RWPE1 (cell line): ENCODE results near the gene RBFOX2.

Source experiments
- CTCF ChIA-PET: fragments of 350-600 bp; sonication (Branson Sonifier 250); formaldehyde crosslinking; extraction: SDS; loops from one replicate; lab custom pipeline; 2021; lab: Yijun Ruan, JAX
- POLR2A ChIA-PET: fragments of 400-600 bp; formaldehyde crosslinking; extraction: SDS; loops from one replicate; lab custom pipeline; 2020; ENCODE audit warnings: antibody characterized with exemption; ENCODE audit not compliant: low non-redundant PET; lab: Yijun Ruan, JAX
- DNase-seq: peaks from one replicate; pipeline ENCODE4 v3.0.0; 2012; ENCODE audit warnings: low spot score
- H3K27ac ChIP-seq: fragments of 450-650 bp; 2 replicates; pipeline ENCODE4 v1.5.1; 2017
- TF ChIP-seq, protein P1 (sequence below): fragments of 450-650 bp; conservative IDR thresholded peaks from 2 replicates; pipeline ENCODE4 v1.5.1; 2017; ENCODE audit warnings: low read depth, mild to moderate bottlenecking

The RBFOX2 gene

DNA sequence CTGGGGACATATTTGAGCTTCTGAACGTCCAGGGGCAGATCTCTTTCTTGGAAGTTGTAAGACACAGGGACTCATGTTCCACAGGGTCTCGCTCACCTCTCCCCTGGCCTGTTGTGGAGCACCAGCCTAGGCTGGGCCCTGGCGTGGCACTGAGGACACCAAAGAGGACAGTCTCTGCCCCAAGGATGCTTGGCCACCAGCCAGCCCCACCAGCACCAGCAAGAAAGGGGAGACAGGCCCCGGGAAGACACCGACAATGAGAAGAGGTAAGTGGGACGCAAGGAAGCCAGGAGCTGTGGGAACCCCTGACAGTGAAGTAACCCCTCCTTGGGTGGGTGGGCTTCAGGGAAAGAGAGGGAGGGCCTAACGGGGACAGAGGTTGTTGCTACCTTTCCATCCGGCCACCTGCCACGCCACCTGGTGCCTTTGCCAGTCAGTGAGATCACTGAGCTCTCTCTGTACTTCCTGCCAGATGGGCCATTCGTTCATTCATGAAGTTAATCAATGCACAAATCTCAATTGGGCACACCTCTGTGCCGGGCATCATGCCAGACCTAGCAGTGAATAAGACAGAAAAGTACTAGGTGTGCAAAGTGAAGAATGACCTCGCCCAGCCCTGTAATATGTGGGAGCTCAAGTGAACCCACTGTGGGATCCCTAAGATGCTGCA, 299.9 kb downstream of the RBFOX2 start:
- no peak overlapping the region for H3K27ac ChIP-seq
- ChIA-PET CTCF (no interaction called here), POLR2A (no interaction called here)
- no peak for DNase-seq
- TF ChIP-seq, protein P1, sequence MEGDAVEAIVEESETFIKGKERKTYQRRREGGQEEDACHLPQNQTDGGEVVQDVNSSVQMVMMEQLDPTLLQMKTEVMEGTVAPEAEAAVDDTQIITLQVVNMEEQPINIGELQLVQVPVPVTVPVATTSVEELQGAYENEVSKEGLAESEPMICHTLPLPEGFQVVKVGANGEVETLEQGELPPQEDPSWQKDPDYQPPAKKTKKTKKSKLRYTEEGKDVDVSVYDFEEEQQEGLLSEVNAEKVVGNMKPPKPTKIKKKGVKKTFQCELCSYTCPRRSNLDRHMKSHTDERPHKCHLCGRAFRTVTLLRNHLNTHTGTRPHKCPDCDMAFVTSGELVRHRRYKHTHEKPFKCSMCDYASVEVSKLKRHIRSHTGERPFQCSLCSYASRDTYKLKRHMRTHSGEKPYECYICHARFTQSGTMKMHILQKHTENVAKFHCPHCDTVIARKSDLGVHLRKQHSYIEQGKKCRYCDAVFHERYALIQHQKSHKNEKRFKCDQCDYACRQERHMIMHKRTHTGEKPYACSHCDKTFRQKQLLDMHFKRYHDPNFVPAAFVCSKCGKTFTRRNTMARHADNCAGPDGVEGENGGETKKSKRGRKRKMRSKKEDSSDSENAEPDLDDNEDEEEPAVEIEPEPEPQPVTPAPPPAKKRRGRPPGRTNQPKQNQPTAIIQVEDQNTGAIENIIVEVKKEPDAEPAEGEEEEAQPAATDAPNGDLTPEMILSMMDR, result no peak

DNA sequence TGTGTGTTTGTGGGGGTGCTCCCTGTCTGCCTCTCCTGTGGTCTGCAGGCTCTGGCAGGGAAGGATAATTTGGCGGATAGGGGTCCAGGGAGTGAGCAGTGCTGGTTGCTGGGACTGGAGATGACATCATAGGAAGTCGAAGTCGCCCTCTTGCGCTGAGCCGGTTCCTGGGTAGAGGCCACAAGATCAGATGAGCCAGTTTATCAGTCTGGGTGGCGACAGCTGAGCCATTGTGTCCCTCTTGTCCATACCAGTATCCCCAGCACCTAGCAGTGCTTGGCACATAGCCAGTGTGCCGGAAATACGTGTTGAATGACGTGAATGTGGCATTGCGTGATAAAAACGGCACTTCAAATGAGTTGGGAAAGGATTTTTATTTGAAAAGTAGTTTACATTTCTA, 301.2 kb downstream of the RBFOX2 start:
- no peak overlapping the region for H3K27ac ChIP-seq
- CTCF ChIA-PET, result no interaction called here
- TF ChIP-seq, protein P1, result no peak
- POLR2A ChIA-PET, result no interaction called here
- no peak for DNase-seq

DNA sequence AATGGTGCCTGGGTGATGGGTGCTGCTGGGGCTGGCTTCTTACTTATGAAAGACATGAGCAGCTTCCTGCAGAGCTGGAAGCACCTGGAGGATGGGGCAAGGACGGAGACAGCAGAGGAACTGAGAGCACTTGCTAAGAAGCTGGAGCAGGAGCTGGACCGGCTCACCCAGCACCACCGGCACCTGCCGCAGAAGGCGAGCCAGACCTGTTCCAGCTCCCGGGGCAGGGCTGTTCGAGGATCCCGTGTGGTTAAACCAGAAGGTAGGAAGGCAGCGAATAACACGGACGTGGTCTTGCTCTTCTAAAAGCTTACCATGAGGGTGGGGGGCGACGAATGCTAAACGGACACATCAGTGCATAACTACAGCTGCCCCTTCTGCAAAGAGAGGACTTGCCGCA, 301.7 kb downstream of the RBFOX2 start:
- ChIA-PET CTCF (no interaction called here), POLR2A (no interaction called here)
- TF ChIP-seq, protein P1, result no peak
- no peak for DNase-seq
- no peak overlapping the region for H3K27ac ChIP-seq

DNA sequence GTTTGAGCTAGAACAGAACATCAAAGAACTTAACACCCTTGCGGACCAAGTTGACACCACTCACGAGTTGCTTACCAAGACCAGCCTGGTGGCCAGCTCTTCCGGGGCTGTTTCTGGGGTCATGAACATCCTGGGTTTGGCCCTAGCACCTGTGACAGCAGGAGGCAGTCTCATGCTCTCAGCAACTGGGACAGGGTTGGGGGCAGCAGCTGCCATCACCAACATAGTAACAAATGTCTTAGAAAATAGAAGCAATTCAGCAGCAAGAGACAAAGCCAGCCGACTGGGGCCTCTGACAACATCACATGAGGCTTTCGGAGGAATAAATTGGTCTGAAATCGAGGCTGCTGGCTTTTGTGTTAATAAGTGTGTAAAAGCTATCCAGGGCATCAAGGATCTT, 302.2 kb downstream of the RBFOX2 start:
- TF ChIP-seq, protein P1, result no peak
- CTCF ChIA-PET, result no interaction called here
- POLR2A ChIA-PET, result no interaction called here
- no peak for DNase-seq
- no peak overlapping the region for H3K27ac ChIP-seq

DNA sequence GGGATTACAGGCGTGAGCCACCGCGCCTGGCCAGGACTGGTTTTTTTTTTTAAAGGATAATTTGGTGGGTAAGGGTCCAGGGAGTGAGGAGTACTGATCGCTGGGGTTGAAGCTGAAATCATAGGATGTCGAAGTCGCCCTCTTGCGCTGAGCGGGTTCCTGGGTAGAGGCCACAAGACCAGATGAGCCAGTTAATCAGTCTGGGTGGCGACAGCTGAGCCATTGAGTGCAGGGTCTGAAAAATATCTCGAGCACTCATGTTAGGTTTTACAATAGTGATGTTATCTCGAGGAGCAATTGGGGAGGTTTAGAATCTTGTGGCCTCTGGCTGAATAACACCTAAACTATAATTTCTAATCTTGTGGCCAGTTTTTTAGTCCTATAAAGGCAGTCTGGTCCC, 303.1 kb downstream of the RBFOX2 start:
- no peak for DNase-seq
- ChIA-PET CTCF (no interaction called here), POLR2A (no interaction called here)
- H3K27ac ChIP-seq, result no peak overlapping the region
- TF ChIP-seq, protein P1, result no peak

DNA sequence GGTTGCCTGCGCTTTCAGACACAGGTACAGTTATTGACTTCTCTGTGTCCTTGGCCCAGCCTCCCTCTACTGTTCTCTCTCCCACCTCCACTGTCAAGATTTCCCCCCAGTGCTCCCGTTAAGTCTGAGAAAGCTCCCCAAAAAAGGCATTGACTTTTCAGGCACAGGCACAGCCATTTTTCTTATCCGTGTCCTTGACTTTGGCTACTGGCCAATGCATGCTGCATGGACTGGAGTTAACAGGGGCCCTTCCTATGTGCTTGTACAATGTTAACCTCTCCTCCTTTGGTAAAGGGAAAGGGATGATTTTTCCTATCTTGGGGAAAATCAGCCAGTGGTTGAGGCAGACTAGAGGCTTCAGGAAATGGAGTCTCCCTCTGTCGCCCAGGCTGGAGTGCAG, 306.7 kb downstream of the RBFOX2 start:
- TF ChIP-seq, protein P1, result no peak
- no peak overlapping the region for H3K27ac ChIP-seq
- POLR2A ChIA-PET, result no interaction called here
- DNase-seq, result no peak
- CTCF ChIA-PET, result no interaction called here
